ENCODE results near the gene COPG2.

DNA sequence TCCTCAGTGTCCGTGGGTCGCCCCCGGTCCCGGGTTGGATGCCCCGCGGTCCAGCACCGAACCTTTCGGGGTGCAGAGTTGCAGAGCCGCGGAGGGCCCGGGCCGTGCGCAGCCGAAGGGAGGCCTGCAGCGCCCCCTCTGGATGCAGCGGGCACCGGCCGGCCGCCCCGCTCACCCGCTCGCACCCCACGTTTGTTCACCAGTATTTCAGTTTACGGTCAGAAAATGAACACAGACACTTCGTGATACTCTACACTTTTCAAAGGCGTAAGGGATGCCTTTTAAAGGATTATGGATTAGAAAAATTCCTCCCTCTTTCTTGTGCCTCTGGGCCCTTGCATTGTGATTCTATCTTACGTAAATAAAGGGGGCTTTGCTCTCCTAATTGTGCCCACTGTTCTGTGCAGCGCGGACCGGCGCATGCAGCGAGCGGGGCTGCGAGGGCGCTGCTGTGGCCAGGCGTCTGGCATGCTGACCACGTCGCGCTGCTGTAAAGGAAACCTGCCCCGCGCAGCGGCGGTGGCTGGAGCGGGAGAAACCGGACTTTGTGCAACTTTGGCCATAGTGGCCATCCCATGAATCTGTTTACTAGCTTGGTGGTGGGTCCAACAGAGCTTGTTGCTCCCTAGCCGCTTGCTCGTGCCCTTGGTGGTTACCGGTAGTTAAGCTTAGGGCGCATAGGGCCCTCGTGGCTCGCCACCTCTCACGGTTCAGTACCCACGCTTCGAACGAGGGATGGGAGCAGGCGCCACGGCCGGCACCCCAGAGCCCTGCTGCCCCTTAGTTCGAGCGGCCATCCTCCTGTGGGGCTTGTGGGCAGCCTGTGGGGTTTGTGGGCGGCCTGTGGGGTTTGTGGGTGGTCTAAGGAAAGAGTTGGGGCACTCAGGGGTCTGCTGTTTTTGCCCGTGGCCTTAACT is 177.4 kb downstream of the COPG2 start:
- TF ChIP-seq TCF12 (IDR thresholded peaks at IDR 0.05; ENCODE audit: low read depth) (no peak), EGR1 (IDR thresholded peaks at IDR 0.05) (no peak), YY1 (IDR thresholded peaks at IDR 0.05; ENCODE audit: low read depth) (no peak), TAF1 (IDR thresholded peaks at IDR 0.05; ENCODE audit: low read depth) (no peak), RAD21 (IDR thresholded peaks at IDR 0.05; ENCODE audit: low read depth) (no peak)
- TF ChIP-seq, protein P1, sequence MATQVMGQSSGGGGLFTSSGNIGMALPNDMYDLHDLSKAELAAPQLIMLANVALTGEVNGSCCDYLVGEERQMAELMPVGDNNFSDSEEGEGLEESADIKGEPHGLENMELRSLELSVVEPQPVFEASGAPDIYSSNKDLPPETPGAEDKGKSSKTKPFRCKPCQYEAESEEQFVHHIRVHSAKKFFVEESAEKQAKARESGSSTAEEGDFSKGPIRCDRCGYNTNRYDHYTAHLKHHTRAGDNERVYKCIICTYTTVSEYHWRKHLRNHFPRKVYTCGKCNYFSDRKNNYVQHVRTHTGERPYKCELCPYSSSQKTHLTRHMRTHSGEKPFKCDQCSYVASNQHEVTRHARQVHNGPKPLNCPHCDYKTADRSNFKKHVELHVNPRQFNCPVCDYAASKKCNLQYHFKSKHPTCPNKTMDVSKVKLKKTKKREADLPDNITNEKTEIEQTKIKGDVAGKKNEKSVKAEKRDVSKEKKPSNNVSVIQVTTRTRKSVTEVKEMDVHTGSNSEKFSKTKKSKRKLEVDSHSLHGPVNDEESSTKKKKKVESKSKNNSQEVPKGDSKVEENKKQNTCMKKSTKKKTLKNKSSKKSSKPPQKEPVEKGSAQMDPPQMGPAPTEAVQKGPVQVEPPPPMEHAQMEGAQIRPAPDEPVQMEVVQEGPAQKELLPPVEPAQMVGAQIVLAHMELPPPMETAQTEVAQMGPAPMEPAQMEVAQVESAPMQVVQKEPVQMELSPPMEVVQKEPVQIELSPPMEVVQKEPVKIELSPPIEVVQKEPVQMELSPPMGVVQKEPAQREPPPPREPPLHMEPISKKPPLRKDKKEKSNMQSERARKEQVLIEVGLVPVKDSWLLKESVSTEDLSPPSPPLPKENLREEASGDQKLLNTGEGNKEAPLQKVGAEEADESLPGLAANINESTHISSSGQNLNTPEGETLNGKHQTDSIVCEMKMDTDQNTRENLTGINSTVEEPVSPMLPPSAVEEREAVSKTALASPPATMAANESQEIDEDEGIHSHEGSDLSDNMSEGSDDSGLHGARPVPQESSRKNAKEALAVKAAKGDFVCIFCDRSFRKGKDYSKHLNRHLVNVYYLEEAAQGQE (IDR thresholded peaks at IDR 0.05; ENCODE audit: low read depth) = no peak

All from Ishikawa (cell line).